ENCODE measurements around the gene PYGM.

GRCh38 chr11:64764753-64765152 is 5.0 kb upstream of the PYGM start:
- TF ChIP-seq CTCF (IDR thresholded peaks at IDR 0.05) (no peak), POLR2A (IDR thresholded peaks at IDR 0.05) (no peak)

Data from testis (tissue), 2 donors.